ENCODE data around the gene CELA2A. TPM values are rescaled to one million over a fixed set of nuclear protein-coding genes. Genes with fewer than 3 reads are reported as not detected.

CELA2A gene
- total and polyA plus RNA-seq, 2 donors (not counting 3 experiments of a cell fraction or from before 2014, with no cell fraction given): not detected

DNA sequence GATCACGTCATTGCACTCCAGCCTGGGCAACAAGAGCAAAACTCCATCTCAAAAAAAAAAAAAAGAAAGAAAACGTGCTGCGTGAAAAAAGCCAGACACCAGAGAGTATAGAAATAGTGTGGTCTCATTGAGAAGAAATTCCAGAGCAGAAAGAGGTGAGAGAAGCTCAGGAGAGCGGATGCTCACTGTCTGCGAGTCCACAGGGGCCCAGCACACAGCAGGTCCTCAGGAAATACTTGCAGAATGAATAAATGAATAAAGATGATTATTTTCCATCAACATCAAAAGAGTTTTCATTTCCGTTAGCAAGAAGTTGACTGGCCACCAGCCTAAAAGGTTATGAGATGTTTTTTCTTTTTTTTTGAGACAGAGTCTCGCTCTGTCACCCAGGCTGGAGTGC, 53.1 kb downstream of the CELA2A start:
- no peaks in the 10 kb centered on the region for H3K4me1 ChIP-seq (ENCODE audit: control insufficient read depth, extremely low read depth, insufficient read depth, low read length)
- H3K4me2 ChIP-seq (ENCODE audit: insufficient read depth, low read length): no peak overlapping the region
- no peaks in the 10 kb centered on the region for H3K27me3 ChIP-seq (ENCODE audit: control insufficient read depth in 2 of 2, insufficient read depth in 2 of 2, low read length in 2 of 2)
- H3K27ac ChIP-seq (ENCODE audit: insufficient read depth, low read depth, low read length): no peak overlapping the region
- no peak for TF ChIP-seq FOS (IDR thresholded peaks at IDR 0.05; ENCODE audit: borderline replicate concordance, insufficient read depth, low read length)
- TF ChIP-seq, protein P1, sequence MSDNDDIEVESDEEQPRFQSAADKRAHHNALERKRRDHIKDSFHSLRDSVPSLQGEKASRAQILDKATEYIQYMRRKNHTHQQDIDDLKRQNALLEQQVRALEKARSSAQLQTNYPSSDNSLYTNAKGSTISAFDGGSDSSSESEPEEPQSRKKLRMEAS (IDR thresholded peaks at IDR 0.05; ENCODE audit: insufficient read depth, insufficient read length): no peak
- no peak for TF ChIP-seq MYC (IDR thresholded peaks at IDR 0.05; ENCODE audit: low read depth, low read length)
- TF ChIP-seq POLR2A (IDR thresholded peaks at IDR 0.05; ENCODE audit: low read depth, low read length): no peak
- BruUV-seq (replicated peaks): no TSS peak
- CTCF ChIA-PET: no interaction called here
- dilution Hi-C loops (cut with MboI; ENCODE audit: extremely low pct_ligation_motif_present, low sequenced_read_pairs): no loop called here
- no peak overlapping the region for H3K9ac ChIP-seq (replicated peaks; ENCODE audit: extremely low read depth, insufficient read depth, low read length)
- DNase-seq (ENCODE audit: low read depth, low spot score) (no peak), FAIRE-seq (no peak)
- H3K36me3 ChIP-seq (ENCODE audit: control insufficient read depth in 2 of 2, extremely low read depth in 1 of 2, insufficient read depth in 2 of 2, low read length in 2 of 2): no peaks in the 10 kb centered on the region
- POLR2A ChIA-PET: no interaction called here
- H3K9me3 ChIP-seq (replicated peaks; ENCODE audit: control insufficient read depth, insufficient read depth, low read length): no peaks in the 10 kb centered on the region
- no peak overlapping the region for H2AFZ ChIP-seq (ENCODE audit: low read depth, low read length)
- no peak overlapping the region for H3K4me3 ChIP-seq (replicated peaks in 1 of 3; ENCODE audit: insufficient read depth in 1 of 3, low read depth in 1 of 3, low read length in 3 of 3)
- no peaks in the 10 kb centered on the region for H4K20me1 ChIP-seq (replicated peaks; ENCODE audit: control insufficient read depth, extremely low read depth, insufficient read depth, low read length)
- H3K79me2 ChIP-seq (ENCODE audit: control insufficient read depth, insufficient read depth, low read length): no peaks in the 10 kb centered on the region
- no peaks in the 10 kb centered on the region for H3K9me1 ChIP-seq (replicated peaks; ENCODE audit: control insufficient read depth, extremely low read depth, insufficient read depth, low read length)
- intact Hi-C loops (cut with micrococcal nuclease): no loop called here

DNA sequence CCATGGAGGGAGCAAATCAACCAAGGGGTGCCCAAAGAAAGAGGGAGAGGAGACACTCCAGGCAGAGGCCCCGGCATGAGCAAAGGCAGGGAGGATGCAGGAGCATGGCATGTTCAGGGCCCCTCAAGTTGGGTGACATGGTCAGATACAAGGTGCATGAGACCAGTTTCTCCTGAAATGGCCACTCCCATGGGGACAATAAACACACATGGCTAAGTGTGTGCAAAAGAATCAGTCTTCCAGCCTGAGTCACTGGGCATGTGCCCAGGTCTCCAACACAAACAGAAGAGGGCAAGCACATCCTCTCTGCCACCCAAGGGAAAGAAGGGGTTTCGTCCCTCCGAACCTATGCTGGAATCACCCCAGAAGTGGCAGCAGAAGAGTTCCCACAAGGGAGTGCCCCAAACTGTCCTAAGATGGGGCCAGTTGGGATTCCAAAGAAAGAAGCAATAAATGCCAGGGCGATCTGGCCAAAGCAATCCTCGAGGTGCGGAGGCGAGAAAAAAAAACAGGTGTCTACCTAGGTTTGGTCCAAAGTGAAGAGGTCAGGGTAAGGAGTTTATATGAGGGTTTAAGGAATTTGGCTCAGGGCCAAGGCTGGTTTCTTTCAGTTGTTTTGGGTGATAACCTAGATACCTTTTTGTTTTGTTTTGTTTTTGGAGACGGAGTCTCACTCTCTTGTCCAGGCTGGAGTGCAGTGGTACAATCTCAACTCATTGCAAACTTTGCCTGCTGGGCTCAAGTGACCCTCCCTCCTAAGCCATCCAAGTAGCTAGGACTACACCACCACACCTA, 54.3 kb downstream of the CELA2A start:
- POLR2A ChIA-PET: no interaction called here
- FAIRE-seq: no peak

More for the DNA sequence above, 54.3 kb downstream of the CELA2A start:
- no peaks in the 10 kb centered on the region for H3K79me2 ChIP-seq (ENCODE audit: control insufficient read depth, insufficient read depth, low read length)
- no peaks in the 10 kb centered on the region for H3K27me3 ChIP-seq (ENCODE audit: control insufficient read depth in 2 of 2, insufficient read depth in 2 of 2, low read length in 2 of 2)
- H2AFZ ChIP-seq (ENCODE audit: low read depth, low read length): no peak overlapping the region
- BruUV-seq (replicated peaks): no TSS peak
- H3K9ac ChIP-seq (replicated peaks; ENCODE audit: extremely low read depth, insufficient read depth, low read length): no peak overlapping the region
- H4K20me1 ChIP-seq (replicated peaks; ENCODE audit: control insufficient read depth, extremely low read depth, insufficient read depth, low read length): no peaks in the 10 kb centered on the region
- no peak overlapping the region for H3K4me3 ChIP-seq (replicated peaks in 1 of 3; ENCODE audit: insufficient read depth in 1 of 3, low read depth in 1 of 3, low read length in 3 of 3)
- no peak for DNase-seq (ENCODE audit: low read depth, low spot score)
- dilution Hi-C loops (cut with MboI; ENCODE audit: extremely low pct_ligation_motif_present, low sequenced_read_pairs) (no loop called here), intact Hi-C loops (cut with micrococcal nuclease) (no loop called here)
- H3K4me1 ChIP-seq (ENCODE audit: control insufficient read depth, extremely low read depth, insufficient read depth, low read length): peaks cover 8% of the 10 kb centered on the region
- CTCF ChIA-PET: no interaction called here
- no peaks in the 10 kb centered on the region for H3K36me3 ChIP-seq (ENCODE audit: control insufficient read depth in 2 of 2, extremely low read depth in 1 of 2, insufficient read depth in 2 of 2, low read length in 2 of 2)
- no peak overlapping the region for H3K4me2 ChIP-seq (ENCODE audit: insufficient read depth, low read length)
- no peak overlapping the region for H3K27ac ChIP-seq (ENCODE audit: insufficient read depth, low read depth, low read length)
- no peaks in the 10 kb centered on the region for H3K9me1 ChIP-seq (replicated peaks; ENCODE audit: control insufficient read depth, extremely low read depth, insufficient read depth, low read length)
- no peaks in the 10 kb centered on the region for H3K9me3 ChIP-seq (replicated peaks; ENCODE audit: control insufficient read depth, insufficient read depth, low read length)
- TF ChIP-seq FOS (IDR thresholded peaks at IDR 0.05; ENCODE audit: borderline replicate concordance, insufficient read depth, low read length) (no peak), JUN (IDR thresholded peaks at IDR 0.05; ENCODE audit: borderline replicate concordance, insufficient read depth, insufficient read length, low read depth) (no peak), GATA2 (IDR thresholded peaks at IDR 0.05; ENCODE audit: insufficient read depth, insufficient read length, low read depth, low read length) (no peak), EZH2 (IDR thresholded peaks at IDR 0.05; ENCODE audit: borderline replicate concordance, low read depth, low read length, severe bottlenecking) (no peak), POLR2A (IDR thresholded peaks at IDR 0.05; ENCODE audit: low read depth, low read length) (no peak), MYC (IDR thresholded peaks at IDR 0.05; ENCODE audit: low read depth, low read length) (no peak), POLR2AphosphoS5 (IDR thresholded peaks at IDR 0.05; ENCODE audit: insufficient read depth, low read depth, low read length) (no peak)
- TF ChIP-seq, protein P1 (IDR thresholded peaks at IDR 0.05; ENCODE audit: insufficient read depth, insufficient read length): no peak
- TF ChIP-seq, protein P2, sequence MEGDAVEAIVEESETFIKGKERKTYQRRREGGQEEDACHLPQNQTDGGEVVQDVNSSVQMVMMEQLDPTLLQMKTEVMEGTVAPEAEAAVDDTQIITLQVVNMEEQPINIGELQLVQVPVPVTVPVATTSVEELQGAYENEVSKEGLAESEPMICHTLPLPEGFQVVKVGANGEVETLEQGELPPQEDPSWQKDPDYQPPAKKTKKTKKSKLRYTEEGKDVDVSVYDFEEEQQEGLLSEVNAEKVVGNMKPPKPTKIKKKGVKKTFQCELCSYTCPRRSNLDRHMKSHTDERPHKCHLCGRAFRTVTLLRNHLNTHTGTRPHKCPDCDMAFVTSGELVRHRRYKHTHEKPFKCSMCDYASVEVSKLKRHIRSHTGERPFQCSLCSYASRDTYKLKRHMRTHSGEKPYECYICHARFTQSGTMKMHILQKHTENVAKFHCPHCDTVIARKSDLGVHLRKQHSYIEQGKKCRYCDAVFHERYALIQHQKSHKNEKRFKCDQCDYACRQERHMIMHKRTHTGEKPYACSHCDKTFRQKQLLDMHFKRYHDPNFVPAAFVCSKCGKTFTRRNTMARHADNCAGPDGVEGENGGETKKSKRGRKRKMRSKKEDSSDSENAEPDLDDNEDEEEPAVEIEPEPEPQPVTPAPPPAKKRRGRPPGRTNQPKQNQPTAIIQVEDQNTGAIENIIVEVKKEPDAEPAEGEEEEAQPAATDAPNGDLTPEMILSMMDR (IDR thresholded peaks at IDR 0.05; ENCODE audit: extremely low read depth in 1 of 2, insufficient read depth in 1 of 2, low read depth in 1 of 2, low read length in 2 of 2): no peak

All from endothelial cell of umbilical vein (primary cell).